Loucy (cell line): Measurements from ENCODE around the gene FANCB.

Source experiments
- EZH2phosphoT487 ChIP-seq: fragments of 200-600 bp; IDR thresholded peaks from 2 replicates; pipeline ENCODE4 v1.6.1; 2018; ENCODE audit warnings: antibody characterized with exemption, mild to moderate bottlenecking, moderate library complexity, borderline replicate concordance
- TF ChIP-seq, protein P1 (sequence below): fragments of 200-600 bp; sonication (generic); conservative IDR thresholded peaks from 2 replicates; pipeline ENCODE4 v1.5.1; 2014; ENCODE audit warnings: mild to moderate bottlenecking, antibody characterized with exemption, low read length

DNA sequence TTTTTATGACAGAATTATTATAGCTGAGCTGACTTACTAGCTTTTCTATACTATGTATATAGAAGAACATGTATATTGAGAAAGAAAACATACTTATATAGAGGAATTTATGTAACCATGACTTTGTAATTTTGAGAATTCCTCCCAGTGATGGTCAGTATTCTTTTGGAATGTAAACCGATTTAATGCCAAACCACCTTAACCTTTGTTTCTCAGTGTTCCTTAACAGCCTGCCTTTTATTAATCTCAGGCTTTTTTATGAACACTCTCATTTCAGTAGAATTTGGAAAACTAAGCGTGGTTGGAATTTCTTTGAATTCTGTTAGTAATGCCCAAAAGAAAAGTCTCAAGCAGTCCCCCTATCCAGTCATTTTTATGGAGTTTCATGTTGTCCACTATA, 47.3 kb upstream of the FANCB start:
- TF ChIP-seq, protein P1, sequence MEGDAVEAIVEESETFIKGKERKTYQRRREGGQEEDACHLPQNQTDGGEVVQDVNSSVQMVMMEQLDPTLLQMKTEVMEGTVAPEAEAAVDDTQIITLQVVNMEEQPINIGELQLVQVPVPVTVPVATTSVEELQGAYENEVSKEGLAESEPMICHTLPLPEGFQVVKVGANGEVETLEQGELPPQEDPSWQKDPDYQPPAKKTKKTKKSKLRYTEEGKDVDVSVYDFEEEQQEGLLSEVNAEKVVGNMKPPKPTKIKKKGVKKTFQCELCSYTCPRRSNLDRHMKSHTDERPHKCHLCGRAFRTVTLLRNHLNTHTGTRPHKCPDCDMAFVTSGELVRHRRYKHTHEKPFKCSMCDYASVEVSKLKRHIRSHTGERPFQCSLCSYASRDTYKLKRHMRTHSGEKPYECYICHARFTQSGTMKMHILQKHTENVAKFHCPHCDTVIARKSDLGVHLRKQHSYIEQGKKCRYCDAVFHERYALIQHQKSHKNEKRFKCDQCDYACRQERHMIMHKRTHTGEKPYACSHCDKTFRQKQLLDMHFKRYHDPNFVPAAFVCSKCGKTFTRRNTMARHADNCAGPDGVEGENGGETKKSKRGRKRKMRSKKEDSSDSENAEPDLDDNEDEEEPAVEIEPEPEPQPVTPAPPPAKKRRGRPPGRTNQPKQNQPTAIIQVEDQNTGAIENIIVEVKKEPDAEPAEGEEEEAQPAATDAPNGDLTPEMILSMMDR, result no peak
- TF ChIP-seq EZH2phosphoT487, result no peak
